Neural progenitor cell (in vitro differentiated cells): ENCODE results near the gene CHST15.

ENCODE experiments used
- CTCF ChIP-seq: fragments of 200-600 bp; sonication (generic); IDR thresholded peaks from 2 replicates; pipeline ENCODE4 v1.5.1; 2017; ENCODE audit warnings: antibody characterized with exemption, mild to moderate bottlenecking
- EZH2phosphoT487 ChIP-seq: fragments of 200-600 bp; sonication (generic); IDR thresholded peaks from 2 replicates; pipeline ENCODE4 v1.6.1; 2017; ENCODE audit warnings: antibody characterized with exemption

- TF ChIP-seq CTCF (no peak), EZH2phosphoT487 (no peak)
Measured at GRCh38 chr10:124030061-124030460, 63.3 kb downstream of the CHST15 start.
